ENCODE data around the gene WSCD1. TPM values are rescaled to one million over a fixed set of nuclear protein-coding genes. Genes with fewer than 3 reads are reported as not detected.

The WSCD1 gene
- polyA plus RNA-seq, 1 donor from 2014 or later: 9.5 TPM

DNA sequence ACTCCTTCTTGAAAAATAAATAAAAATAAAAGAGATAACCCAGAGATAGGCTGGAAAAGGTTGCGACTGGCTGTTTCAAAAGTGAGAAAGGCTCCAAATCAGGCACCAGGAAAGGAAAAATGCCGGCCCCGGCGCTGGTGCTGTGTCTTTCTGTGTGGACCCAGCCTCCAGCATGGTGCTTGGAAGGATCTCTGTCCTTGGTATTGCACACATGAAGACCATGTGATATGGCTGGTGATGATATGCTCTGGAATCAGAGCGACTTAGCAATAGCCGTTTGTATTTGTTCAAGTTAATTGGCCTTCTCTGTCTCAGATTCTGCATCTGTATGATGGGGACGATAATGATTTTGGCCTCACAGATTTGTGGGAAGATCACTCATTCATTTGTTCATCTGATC, 3.4 kb downstream of the WSCD1 start:
- TF ChIP-seq EZH2 (IDR thresholded peaks at IDR 0.05; ENCODE audit: borderline replicate concordance, insufficient read depth, low read length, poor library complexity, severe bottlenecking): no peak
- no peak for TF ChIP-seq POLR2AphosphoS5 (IDR thresholded peaks at IDR 0.05)
- TF ChIP-seq, protein P1, sequence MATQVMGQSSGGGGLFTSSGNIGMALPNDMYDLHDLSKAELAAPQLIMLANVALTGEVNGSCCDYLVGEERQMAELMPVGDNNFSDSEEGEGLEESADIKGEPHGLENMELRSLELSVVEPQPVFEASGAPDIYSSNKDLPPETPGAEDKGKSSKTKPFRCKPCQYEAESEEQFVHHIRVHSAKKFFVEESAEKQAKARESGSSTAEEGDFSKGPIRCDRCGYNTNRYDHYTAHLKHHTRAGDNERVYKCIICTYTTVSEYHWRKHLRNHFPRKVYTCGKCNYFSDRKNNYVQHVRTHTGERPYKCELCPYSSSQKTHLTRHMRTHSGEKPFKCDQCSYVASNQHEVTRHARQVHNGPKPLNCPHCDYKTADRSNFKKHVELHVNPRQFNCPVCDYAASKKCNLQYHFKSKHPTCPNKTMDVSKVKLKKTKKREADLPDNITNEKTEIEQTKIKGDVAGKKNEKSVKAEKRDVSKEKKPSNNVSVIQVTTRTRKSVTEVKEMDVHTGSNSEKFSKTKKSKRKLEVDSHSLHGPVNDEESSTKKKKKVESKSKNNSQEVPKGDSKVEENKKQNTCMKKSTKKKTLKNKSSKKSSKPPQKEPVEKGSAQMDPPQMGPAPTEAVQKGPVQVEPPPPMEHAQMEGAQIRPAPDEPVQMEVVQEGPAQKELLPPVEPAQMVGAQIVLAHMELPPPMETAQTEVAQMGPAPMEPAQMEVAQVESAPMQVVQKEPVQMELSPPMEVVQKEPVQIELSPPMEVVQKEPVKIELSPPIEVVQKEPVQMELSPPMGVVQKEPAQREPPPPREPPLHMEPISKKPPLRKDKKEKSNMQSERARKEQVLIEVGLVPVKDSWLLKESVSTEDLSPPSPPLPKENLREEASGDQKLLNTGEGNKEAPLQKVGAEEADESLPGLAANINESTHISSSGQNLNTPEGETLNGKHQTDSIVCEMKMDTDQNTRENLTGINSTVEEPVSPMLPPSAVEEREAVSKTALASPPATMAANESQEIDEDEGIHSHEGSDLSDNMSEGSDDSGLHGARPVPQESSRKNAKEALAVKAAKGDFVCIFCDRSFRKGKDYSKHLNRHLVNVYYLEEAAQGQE (IDR thresholded peaks at IDR 0.05; ENCODE audit: borderline replicate concordance): no peak
- no peak for TF ChIP-seq MXI1 (conservative IDR thresholded peaks at IDR 0.05; ENCODE audit: poor library complexity, severe bottlenecking)
- no peak for TF ChIP-seq SMC3 (conservative IDR thresholded peaks at IDR 0.05; ENCODE audit: poor library complexity)
- TF ChIP-seq, protein P2, sequence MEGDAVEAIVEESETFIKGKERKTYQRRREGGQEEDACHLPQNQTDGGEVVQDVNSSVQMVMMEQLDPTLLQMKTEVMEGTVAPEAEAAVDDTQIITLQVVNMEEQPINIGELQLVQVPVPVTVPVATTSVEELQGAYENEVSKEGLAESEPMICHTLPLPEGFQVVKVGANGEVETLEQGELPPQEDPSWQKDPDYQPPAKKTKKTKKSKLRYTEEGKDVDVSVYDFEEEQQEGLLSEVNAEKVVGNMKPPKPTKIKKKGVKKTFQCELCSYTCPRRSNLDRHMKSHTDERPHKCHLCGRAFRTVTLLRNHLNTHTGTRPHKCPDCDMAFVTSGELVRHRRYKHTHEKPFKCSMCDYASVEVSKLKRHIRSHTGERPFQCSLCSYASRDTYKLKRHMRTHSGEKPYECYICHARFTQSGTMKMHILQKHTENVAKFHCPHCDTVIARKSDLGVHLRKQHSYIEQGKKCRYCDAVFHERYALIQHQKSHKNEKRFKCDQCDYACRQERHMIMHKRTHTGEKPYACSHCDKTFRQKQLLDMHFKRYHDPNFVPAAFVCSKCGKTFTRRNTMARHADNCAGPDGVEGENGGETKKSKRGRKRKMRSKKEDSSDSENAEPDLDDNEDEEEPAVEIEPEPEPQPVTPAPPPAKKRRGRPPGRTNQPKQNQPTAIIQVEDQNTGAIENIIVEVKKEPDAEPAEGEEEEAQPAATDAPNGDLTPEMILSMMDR (IDR thresholded peaks at IDR 0.05; ENCODE audit: poor library complexity, severe bottlenecking): no peak
- no peak for TF ChIP-seq EP300 (conservative IDR thresholded peaks at IDR 0.05; ENCODE audit: poor library complexity, severe bottlenecking)
- TF ChIP-seq RAD21 (conservative IDR thresholded peaks at IDR 0.05): no peak
- TF ChIP-seq TAF1 (IDR thresholded peaks at IDR 0.05; ENCODE audit: low read depth): no peak
- no peaks in the 10 kb centered on the region for H3K27me3 ChIP-seq (ENCODE audit: insufficient read depth, low read depth, low read length)
- no peaks in the 10 kb centered on the region for H4K20me1 ChIP-seq (ENCODE audit: insufficient read depth)
- H3K4me3 ChIP-seq (ENCODE audit: low read length): no peak overlapping the region
- H3K9ac ChIP-seq (ENCODE audit: low read length): no peak overlapping the region
- H2AFZ ChIP-seq (ENCODE audit: low read depth, low read length): no peak overlapping the region
- peaks cover 11% of the 10 kb centered on the region for H3K79me2 ChIP-seq (replicated peaks; ENCODE audit: insufficient read depth, low read length)
- no peaks in the 10 kb centered on the region for H3K36me3 ChIP-seq (ENCODE audit: insufficient read depth, low read length)
- no peak overlapping the region for H3K27ac ChIP-seq (ENCODE audit: low read length)
- no peaks in the 10 kb centered on the region for H3K9me2 ChIP-seq (ENCODE audit: insufficient read depth, low read length)
- H3F3A ChIP-seq (ENCODE audit: insufficient read depth, low read length, poor library complexity, severe bottlenecking): no peaks in the 10 kb centered on the region
- H3K9me3 ChIP-seq (ENCODE audit: low read length): no peaks in the 10 kb centered on the region
- no peak overlapping the region for H3K4me2 ChIP-seq (ENCODE audit: low read length)

DNA sequence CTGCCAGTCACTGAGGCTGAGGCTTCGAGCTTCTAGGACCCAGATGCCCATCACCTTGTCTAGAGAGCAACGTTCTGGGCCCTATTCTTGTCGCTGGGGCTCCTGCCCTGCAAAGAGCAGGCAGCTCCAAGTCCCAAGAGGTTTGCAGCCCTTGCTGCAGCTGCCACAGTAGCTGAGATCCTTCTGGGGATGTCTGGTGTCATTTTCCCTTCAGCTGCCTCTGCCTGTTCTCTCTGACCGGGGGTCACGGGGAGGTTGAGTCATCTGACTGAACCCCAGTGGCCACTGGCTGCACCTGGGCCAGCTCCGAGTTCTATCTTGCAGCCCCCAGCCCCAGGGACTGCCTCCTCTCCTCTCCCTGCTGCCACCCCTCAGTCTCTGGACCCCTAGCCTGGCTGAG, 4.9 kb downstream of the WSCD1 start:
- Histone ChIP-seq H3K4me2 (ENCODE audit: low read length) (no peak overlapping the region), H3K27ac (ENCODE audit: low read length) (no peak overlapping the region), H3K4me3 (ENCODE audit: low read length) (no peak overlapping the region), H3K9me3 (ENCODE audit: low read length) (no peaks in the 10 kb centered on the region), H2AFZ (ENCODE audit: low read depth, low read length) (no peak overlapping the region), H3K79me2 (replicated peaks; ENCODE audit: insufficient read depth, low read length) (peaks cover 11% of the 10 kb centered on the region), H3K27me3 (ENCODE audit: insufficient read depth, low read depth, low read length) (no peaks in the 10 kb centered on the region), H3K9ac (ENCODE audit: low read length) (no peak overlapping the region), H3K9me2 (ENCODE audit: insufficient read depth, low read length) (no peaks in the 10 kb centered on the region), H4K20me1 (ENCODE audit: insufficient read depth) (no peaks in the 10 kb centered on the region), H3F3A (ENCODE audit: insufficient read depth, low read length, poor library complexity, severe bottlenecking) (no peaks in the 10 kb centered on the region), H3K36me3 (ENCODE audit: insufficient read depth, low read length) (no peaks in the 10 kb centered on the region)
- TF ChIP-seq, protein P2 (IDR thresholded peaks at IDR 0.05; ENCODE audit: poor library complexity, severe bottlenecking): no peak
- TF ChIP-seq, protein P1 (IDR thresholded peaks at IDR 0.05; ENCODE audit: borderline replicate concordance): no peak

Measured in neural cell (in vitro differentiated cells).